NCI-H1048 (cell line): ENCODE measurements around the gene AGAP2.
"Not testable (repeated sequence)": the region's sequence is repeated elsewhere in the genome, so short reads cannot be mapped to it uniquely, and the experiment has no call there.

Experiments used
- DNase-seq: peaks from one replicate; lab custom pipeline; 2025; lab: John Stamatoyannopoulos, UW

AGAP2 gene

GRCh38 chr12:57722716-57723629 is 15.6 kb downstream of the AGAP2 start:
- DNase-seq = no peak

- DNase-seq = not testable (repeated sequence)
These were observed 16.5 kb downstream of the AGAP2 start for GRCh38 chr12:57721846-57722608.

- DNase-seq = no peak
These were observed 17.6 kb downstream of the AGAP2 start for GRCh38 chr12:57720606-57721595.

DNA sequence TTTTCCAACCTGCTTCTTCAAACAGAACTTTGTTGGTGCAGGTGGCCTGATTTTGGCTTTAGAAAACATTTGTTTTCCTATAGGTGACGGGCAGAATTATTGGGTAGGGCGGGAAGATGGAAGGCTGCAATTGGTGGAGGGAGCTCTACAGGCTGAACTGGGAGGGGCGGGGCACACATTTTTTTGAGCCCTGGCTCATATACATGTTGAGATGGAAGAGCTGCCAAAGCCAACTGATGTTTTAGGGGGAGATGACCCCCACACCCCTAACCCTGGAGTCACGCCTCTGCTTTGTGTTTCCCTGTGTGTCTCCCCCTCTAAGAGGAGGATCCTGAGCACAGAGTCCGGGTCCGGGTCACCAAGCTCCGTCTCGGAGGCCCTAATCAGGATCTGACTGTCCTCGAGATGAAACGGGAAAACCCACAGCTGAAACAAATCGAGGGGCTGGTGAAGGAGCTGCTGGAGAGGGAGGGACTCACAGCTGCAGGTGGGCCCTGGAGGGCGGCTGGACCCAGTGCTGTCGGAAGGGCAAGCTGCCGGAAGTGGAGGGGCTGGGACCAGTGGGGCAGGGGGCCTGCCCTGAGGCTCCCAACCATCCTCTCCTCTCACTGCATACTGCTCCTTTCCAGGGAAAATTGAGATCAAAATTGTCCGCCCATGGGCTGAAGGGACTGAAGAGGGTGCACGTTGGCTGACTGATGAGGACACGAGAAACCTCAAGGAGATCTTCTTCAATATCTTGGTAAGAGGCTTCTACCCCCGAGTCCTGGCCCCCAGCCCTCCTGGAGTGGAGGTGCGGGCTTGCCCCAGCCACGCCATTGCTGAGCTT is 18.6 kb downstream of the AGAP2 start:
- no peak for DNase-seq

DNA sequence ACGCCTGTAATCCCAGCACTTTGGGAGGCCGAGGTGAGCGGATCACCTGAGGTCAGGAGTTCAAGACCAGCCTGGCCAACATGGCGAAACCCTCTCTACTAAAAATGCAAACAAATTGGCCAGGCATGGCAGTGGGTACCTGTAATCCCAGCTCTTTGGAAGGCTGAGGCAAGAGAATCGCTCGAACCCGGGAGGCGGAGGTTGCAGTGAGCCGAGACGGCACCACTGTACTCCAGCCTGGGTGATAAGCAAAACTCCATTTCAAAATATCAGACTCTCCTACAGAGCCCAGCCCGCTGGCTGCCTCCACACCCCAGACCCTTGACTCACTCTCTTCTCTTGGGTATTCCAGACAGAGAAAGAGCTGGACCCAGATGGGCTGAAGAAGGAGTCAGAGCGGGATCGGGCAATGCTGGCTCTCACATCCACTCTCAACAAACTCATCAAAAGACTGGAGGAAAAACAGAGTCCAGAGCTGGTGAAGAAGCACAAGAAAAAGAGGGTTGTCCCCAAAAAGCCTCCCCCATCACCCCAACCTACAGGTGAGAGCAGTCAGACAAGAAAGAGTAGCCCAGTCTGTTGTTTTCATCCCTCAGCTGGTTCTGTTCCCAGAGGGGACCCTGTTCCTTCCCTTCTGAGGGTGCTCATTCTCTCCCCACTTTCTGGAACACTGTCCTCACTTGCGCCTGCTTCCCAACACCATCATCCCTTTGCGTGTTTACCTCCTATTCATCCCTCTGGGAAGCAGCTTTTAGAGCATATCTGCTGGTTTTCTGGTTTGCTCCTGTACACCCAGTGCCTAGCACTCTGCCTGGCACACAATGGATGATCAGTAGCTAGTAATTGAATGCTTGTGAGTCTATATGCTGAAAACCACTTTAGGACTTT is 19.7 kb downstream of the AGAP2 start:
- no peak for DNase-seq

- no peak for DNase-seq
These were observed 20.5 kb downstream of the AGAP2 start for GRCh38 chr12:57717846-57718640.

DNA sequence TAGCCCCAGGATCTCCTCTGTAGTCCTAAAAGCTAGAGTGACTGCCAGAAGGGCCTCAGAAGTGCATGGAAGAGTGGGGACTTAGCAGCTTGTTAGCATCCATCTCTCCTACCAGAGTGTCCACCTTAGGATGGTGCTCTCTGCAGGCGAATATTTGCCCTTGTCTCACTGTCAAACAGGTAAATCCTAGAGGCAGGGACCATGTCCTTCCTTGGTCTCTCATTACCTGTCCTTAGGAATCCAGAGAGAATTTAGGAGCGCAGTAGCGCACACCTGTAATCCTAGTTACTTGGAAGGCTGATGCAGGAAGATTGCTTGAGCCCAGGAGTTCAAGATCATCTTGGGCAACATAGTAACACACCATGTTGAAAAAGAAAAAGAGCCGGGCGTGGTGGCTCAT is 21.4 kb downstream of the AGAP2 start:
- DNase-seq = no peak

DNA sequence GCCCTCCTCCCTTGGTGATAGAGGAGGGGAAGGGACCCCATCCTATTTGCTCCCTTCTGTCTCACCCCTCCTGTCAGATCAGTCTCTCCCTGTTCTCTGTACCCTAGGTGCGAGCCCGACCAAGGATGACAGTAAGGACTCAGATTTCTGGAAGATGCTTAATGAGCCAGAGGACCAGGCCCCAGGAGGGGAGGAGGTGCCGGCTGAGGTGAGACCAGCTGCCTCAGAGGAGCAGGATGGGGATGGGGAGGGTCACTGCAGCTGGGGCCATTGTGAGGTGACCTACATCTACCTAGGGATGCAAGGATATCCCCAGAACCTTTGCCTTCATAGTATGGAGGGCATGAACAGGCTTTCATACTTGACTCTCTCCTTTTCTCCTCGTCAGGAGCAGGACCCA is 22.2 kb downstream of the AGAP2 start:
- no peak for DNase-seq

- DNase-seq = no peak
These were observed 22.8 kb downstream of the AGAP2 start for GRCh38 chr12:57715786-57716185.

GRCh38 chr12:57715036-57715748 is 23.4 kb downstream of the AGAP2 start:
- not testable (repeated sequence) for DNase-seq

DNA sequence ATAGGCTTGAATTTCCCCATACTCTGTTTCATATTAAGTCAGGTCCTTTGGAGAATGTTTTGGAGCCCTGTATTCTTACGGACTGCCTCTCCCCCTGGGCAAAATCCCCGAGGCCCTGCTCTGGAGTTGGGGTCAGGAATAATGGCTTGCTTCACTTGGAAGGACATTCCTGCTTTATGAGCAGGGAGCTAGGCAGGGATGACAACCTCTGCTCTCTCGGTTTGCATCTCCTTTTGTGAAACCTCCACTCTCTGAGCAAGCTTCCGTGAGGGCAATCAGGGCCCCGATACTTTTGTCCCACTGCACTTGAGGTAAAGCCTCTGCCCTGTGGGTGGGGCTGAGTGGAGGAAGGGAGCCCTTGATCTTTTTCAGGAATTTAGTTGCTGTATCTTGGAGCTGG is 25.3 kb downstream of the AGAP2 start:
- no peak for DNase-seq

DNA sequence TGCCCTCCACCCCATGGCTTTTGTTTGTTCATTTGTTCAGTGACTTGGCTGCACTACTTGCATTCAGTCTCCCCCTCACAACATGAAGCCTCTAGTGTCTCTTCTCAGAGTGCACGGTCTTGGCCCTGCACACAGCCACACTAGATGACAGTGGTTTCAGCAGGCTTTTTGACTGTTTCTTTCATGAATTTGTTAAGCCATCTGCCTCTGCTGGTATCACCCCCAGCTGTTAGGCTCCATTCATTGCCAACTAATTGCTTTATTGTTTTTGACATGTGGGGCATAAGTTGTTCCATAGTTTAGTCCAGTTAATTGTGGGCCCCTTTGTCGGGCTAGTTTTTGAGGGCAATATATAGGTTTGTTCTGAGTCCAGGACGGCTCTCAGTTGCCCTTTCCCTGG is 25.8 kb downstream of the AGAP2 start:
- no peak for DNase-seq

DNA sequence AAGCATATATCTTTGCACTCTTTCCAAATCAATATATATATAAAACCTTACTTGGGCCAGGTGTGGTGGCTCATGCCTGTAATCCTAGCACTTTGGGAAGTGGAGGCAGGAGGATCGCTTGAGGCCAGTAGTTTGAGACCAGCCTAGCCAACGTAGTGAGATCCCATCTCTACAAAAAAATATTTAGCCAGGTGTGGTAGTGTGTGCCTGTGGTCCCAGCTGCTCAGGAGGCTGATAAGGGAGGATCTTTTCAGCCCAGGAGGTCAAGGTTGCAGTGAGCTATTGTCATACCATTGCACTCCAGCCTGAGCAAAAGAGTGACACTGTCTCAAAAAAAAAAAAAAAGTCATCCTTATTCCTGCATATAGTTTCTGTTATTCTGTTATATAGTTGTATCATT is 30.2 kb downstream of the AGAP2 start:
- no peak for DNase-seq

- no peak for DNase-seq
These were observed 31.3 kb downstream of the AGAP2 start for GRCh38 chr12:57707250-57707649.

DNA sequence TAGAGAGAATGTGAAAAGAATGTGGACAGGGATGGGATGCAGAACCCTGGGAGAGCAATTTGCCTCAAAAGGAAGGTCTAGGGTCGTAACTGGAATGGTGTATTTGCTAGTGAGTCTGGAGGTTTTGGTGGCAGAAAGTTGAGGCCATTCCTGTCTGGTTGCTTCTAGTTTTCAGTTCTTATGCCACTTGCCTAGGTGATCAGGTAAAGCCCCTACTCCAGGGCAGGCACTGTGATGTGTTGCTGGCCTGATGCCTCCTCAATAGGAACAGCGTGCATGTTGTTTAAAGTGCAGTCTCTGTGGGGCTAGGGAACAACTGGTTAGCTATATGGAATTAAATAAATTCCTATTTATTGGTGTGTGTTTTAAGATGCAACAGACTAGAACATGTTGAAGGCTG is 38.2 kb downstream of the AGAP2 start:
- no peak for DNase-seq

DNA sequence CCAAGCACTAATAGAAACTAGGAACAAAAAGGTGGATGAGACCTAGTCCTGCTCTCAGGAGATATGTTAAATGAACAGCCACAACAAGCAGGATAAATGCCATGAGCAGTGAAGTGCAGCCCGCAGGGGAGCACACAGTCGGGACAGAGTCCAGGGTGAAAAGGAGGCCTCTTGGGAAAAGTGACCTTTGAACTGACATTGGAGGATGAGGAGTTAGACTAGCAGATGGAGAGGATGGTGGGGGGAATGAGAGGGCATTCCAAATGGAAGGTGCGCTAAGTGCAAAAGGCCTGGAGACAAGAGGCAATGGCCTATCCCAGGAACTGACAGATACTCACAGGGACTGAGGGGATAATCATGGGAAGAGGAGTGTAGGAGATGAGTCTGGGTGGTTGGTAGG is 40.1 kb downstream of the AGAP2 start:
- no peak for DNase-seq

GRCh38 chr12:57697076-57697475 is 41.5 kb downstream of the AGAP2 start:
- no peak for DNase-seq

DNA sequence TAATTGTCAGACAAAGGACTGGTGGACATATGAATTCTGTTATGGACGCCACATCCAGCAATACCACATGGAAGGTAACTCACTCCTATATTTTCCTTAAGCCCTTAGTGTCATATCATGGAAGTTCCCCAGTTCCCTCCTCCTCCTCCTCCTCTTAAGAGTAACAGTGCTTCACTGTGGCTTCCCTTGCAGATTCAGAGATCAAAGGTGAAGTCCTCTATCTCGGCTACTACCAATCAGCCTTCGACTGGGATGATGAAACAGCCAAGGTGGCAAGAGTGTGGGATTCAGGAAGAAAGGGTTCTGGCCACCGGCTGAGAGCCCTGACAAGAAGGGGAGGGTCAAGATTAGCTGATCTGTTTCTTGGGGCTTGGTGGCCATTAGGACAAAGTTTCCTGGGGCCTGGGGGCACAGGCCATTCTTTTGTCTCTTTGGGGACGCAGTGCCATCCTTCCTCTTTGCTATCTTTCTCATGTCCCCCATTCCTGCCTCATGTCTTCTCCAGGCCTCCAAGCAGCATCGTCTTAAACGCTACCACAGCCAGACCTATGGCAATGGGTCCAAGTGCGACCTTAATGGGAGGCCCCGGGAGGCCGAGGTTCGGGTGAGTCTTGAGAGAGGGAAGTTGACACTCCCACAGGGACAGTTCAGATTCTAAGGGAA is 42.6 kb downstream of the AGAP2 start:
- DNase-seq = no peak
